OCI-LY7 (cell line): Measurements from ENCODE around the gene TFEB.

Experiments
- CTCF ChIP-seq: fragments of 200-600 bp; sonication (generic); conservative IDR thresholded peaks from 2 replicates; pipeline ENCODE4 v1.5.1; 2014; ENCODE audit warnings: mild to moderate bottlenecking, antibody characterized with exemption, low read length, moderate library complexity, mixed read lengths
- EZH2phosphoT487 ChIP-seq: fragments of 200-600 bp; sonication (generic); IDR thresholded peaks from 2 replicates; pipeline ENCODE4 v1.6.1; 2018; ENCODE audit warnings: low read depth, borderline replicate concordance, mild to moderate bottlenecking, mixed run types, antibody characterized with exemption, low read length, moderate library complexity, mixed read lengths

DNA sequence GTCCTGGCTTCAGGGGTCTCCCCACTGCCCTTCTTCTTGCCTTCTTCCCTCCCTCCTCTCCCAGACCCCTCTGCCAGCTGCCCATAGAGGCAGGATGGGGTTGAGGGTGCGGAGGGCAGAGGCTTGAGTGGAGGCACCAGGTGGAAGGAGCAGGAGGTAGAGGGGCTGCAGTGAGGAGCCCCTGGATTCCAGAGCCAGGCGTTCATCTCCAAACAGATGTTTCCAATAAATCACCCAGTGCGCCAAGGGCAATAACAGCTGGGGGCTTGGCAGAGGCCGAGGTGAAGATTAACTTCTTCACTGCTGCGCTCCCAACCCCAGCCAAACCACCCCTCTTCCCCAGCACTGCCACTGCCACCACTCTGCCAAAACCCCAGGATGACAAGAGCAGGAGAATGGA, 86.5 kb downstream of the TFEB start:
- TF ChIP-seq CTCF (no peak), EZH2phosphoT487 (no peak)
